ENCODE data around the gene NOP53. TPM values are rescaled to one million over a fixed set of nuclear protein-coding genes. Genes with fewer than 3 reads are reported as not detected.

The NOP53 gene
- total and polyA plus RNA-seq, 2 donors (not counting 3 experiments of a cell fraction or from before 2014, with no cell fraction given), result 119 to 150 TPM

- dilution Hi-C loops (cut with MboI; ENCODE audit: extremely low pct_ligation_motif_present, low sequenced_read_pairs), result no loop called here
- FAIRE-seq (peak; percentile 98), DNase-seq (ENCODE audit: low read depth, low spot score) (peak; percentile 93)
- H3K4me3 ChIP-seq (replicated peaks in 1 of 3; ENCODE audit: insufficient read depth in 1 of 3, low read depth in 1 of 3, low read length in 3 of 3), result peak overlapping the region in 1 of 3 experiments; percentile 18
- H2AFZ ChIP-seq (ENCODE audit: low read depth, low read length), result no peak overlapping the region
- peak overlapping the region; percentile 91 for H3K9ac ChIP-seq (replicated peaks; ENCODE audit: extremely low read depth, insufficient read depth, low read length)
- TF ChIP-seq FOS (IDR thresholded peaks at IDR 0.05; ENCODE audit: borderline replicate concordance, insufficient read depth, low read length), result no peak
- TF ChIP-seq POLR2A (IDR thresholded peaks at IDR 0.05; ENCODE audit: low read depth, low read length), result peak; percentile 57
- no peak for TF ChIP-seq MAX (IDR thresholded peaks at IDR 0.05; ENCODE audit: insufficient read depth, insufficient read length)
- peak; percentile 91 for TF ChIP-seq POLR2AphosphoS5 (IDR thresholded peaks at IDR 0.05; ENCODE audit: insufficient read depth, low read depth, low read length)
- no peak for TF ChIP-seq CTCF (IDR thresholded peaks at IDR 0.05; ENCODE audit: extremely low read depth in 1 of 2, insufficient read depth in 1 of 2, low read depth in 1 of 2, low read length in 2 of 2)
- no peak for TF ChIP-seq MYC (IDR thresholded peaks at IDR 0.05; ENCODE audit: low read depth, low read length)
- no peak for TF ChIP-seq EZH2 (IDR thresholded peaks at IDR 0.05; ENCODE audit: borderline replicate concordance, low read depth, low read length, severe bottlenecking)
- peak; percentile 89 for TF ChIP-seq GATA2 (IDR thresholded peaks at IDR 0.05; ENCODE audit: insufficient read depth, insufficient read length, low read depth, low read length)
- no peak for TF ChIP-seq JUN (IDR thresholded peaks at IDR 0.05; ENCODE audit: borderline replicate concordance, insufficient read depth, insufficient read length, low read depth)
- CTCF ChIA-PET, result interaction anchor here (0.6 to 4.2 kb wide), 5 partner anchors 10 to 23 kb away, joined by 4 to 47 read pairs (median 5); partner anchors contain the start of gene EHD2
- H3K9me1 ChIP-seq (replicated peaks; ENCODE audit: control insufficient read depth, extremely low read depth, insufficient read depth, low read length), result no peaks in the 10 kb centered on the region
- peaks cover 13% of the 10 kb centered on the region for H3K79me2 ChIP-seq (ENCODE audit: control insufficient read depth, insufficient read depth, low read length)
- peak overlapping the region; percentile 97 for H3K27ac ChIP-seq (ENCODE audit: insufficient read depth, low read depth, low read length)
- no peaks in the 10 kb centered on the region for H3K27me3 ChIP-seq (ENCODE audit: control insufficient read depth in 2 of 2, insufficient read depth in 2 of 2, low read length in 2 of 2)
- peaks cover 13 to 21% of the 10 kb centered on the region in 2 experiments for H3K36me3 ChIP-seq (ENCODE audit: control insufficient read depth in 2 of 2, extremely low read depth in 1 of 2, insufficient read depth in 2 of 2, low read length in 2 of 2)
- H3K4me1 ChIP-seq (ENCODE audit: control insufficient read depth, extremely low read depth, insufficient read depth, low read length), result peaks cover 23% of the 10 kb centered on the region
- no peaks in the 10 kb centered on the region for H4K20me1 ChIP-seq (replicated peaks; ENCODE audit: control insufficient read depth, extremely low read depth, insufficient read depth, low read length)
- peak overlapping the region; percentile 53 for H3K4me2 ChIP-seq (ENCODE audit: insufficient read depth, low read length)
- no peaks in the 10 kb centered on the region for H3K9me3 ChIP-seq (replicated peaks; ENCODE audit: control insufficient read depth, insufficient read depth, low read length)
- no TSS peak for BruUV-seq (replicated peaks)
- intact Hi-C loops (cut with micrococcal nuclease), result loop anchor here (1.0 kb wide), 3 partner anchors 11 to 17 kb away; partner anchors contain the start of gene EHD2
- POLR2A ChIA-PET, result interaction anchor here (1.4 to 1.6 kb wide), 2 partner anchors 10 to 16 kb away, joined by 3 to 4 read pairs; no protein-coding TSS in a partner anchor
Observed at GRCh38 chr19:47729799-47730520, 15.4 kb upstream of the NOP53 start.

All from endothelial cell of umbilical vein (primary cell).